Mesenchymal stem cell (in vitro differentiated cells and primary cell): Measurements from ENCODE around the gene SPATS2L.

Source experiments
- DNase-seq: peaks from one replicate; pipeline ENCODE4 v3.0.0-alpha.2; 2013
- H2AFZ ChIP-seq: one replicate; pipeline ENCODE4 v1.6.1; 2013; ENCODE audit warnings: low read depth, mild to moderate bottlenecking, control low read depth, inconsistent platforms, low read length, moderate library complexity
- H2AK5ac ChIP-seq: 2 replicates; pipeline ENCODE4 v1.6.1; 2013; ENCODE audit warnings: low read length, moderate library complexity, mild to moderate bottlenecking, inconsistent platforms; ENCODE audit not compliant: severe bottlenecking
- H2BK120ac ChIP-seq: one replicate; pipeline ENCODE4 v1.6.1; 2013; ENCODE audit warnings: low read depth, mild to moderate bottlenecking, inconsistent platforms, low read length, moderate library complexity
- H2BK12ac ChIP-seq, 2 experiments: one replicate each; pipeline ENCODE4 v1.6.1; 2013; ENCODE audit warnings: inconsistent platforms in 2 of 2, low read length in 2 of 2, mild to moderate bottlenecking in 2 of 2, moderate library complexity in 2 of 2, control low read depth in 1 of 2
- H2BK15ac ChIP-seq: one replicate; pipeline ENCODE4 v1.6.1; 2013; ENCODE audit warnings: mild to moderate bottlenecking, low read depth, inconsistent platforms; ENCODE audit not compliant: poor library complexity, severe bottlenecking
- H2BK5ac ChIP-seq: 2 replicates; pipeline ENCODE4 v1.6.1; 2013; ENCODE audit warnings: low read depth, mild to moderate bottlenecking, low read length, control low read depth, inconsistent platforms; ENCODE audit not compliant: poor library complexity, severe bottlenecking
- H3K14ac ChIP-seq, 2 experiments: one replicate each; pipeline ENCODE4 v1.6.1; 2013; ENCODE audit warnings: inconsistent platforms in 2 of 2, low read length in 2 of 2, control low read depth in 1 of 2, mild to moderate bottlenecking in 1 of 2, moderate library complexity in 1 of 2
- H3K18ac ChIP-seq, 2 experiments: one replicate each; pipeline ENCODE4 v1.6.1; 2013; ENCODE audit warnings: inconsistent platforms in 2 of 2, low read length in 2 of 2, control low read depth in 1 of 2, low read depth in 1 of 2, mild to moderate bottlenecking in 1 of 2
- H3K23ac ChIP-seq, 2 experiments: one replicate each; pipeline ENCODE4 v1.6.1; 2013; ENCODE audit warnings: inconsistent platforms in 2 of 2, low read length in 2 of 2, mild to moderate bottlenecking in 2 of 2, moderate library complexity in 2 of 2, control low read depth in 1 of 2
- H3K27ac ChIP-seq: 2 replicates; pipeline ENCODE4 v1.5.1; 2013; ENCODE audit warnings: mild to moderate bottlenecking, moderate library complexity, low read length, control low read depth, inconsistent platforms; ENCODE audit not compliant: poor library complexity, severe bottlenecking
- H3K27me3 ChIP-seq, 2 experiments: 2 replicates each; pipeline versions ENCODE4 v1.6.1 to v1.7.0; 2013; ENCODE audit warnings: low read length in 2 of 2, mild to moderate bottlenecking in 2 of 2, moderate library complexity in 2 of 2, control low read depth in 1 of 2, inconsistent platforms in 1 of 2; ENCODE audit not compliant: control insufficient read depth in 1 of 2, insufficient read depth in 1 of 2
- H3K36me3 ChIP-seq, 2 experiments: 2 replicates each; pipeline versions ENCODE4 v1.6.1 to v1.7.0; 2013; ENCODE audit warnings: low read length in 2 of 2, control low read depth in 1 of 2, inconsistent platforms in 1 of 2, low read depth in 1 of 2, mild to moderate bottlenecking in 1 of 2; ENCODE audit not compliant: insufficient read depth in 2 of 2, control insufficient read depth in 1 of 2
- H3K4ac ChIP-seq, 2 experiments: one replicate each; pipeline ENCODE4 v1.6.1; 2013; ENCODE audit warnings: inconsistent platforms in 2 of 2, low read length in 2 of 2, mild to moderate bottlenecking in 2 of 2, moderate library complexity in 2 of 2, control low read depth in 1 of 2, low read depth in 1 of 2
- H3K4me1 ChIP-seq: 2 replicates; pipeline ENCODE4 v1.6.1; 2013; ENCODE audit warnings: low read depth, low read length, control low read depth; ENCODE audit not compliant: control insufficient read depth, insufficient read depth
- H3K4me2 ChIP-seq: 2 replicates; pipeline ENCODE4 v1.6.1; 2013; ENCODE audit warnings: low read length, mild to moderate bottlenecking, inconsistent platforms; ENCODE audit not compliant: poor library complexity, severe bottlenecking
- H3K4me3 ChIP-seq, 2 experiments: 2 replicates each; pipeline versions ENCODE4 v1.5.1 to v1.7.0; 2013; ENCODE audit warnings: low read length in 2 of 2, mild to moderate bottlenecking in 2 of 2, control low read depth in 1 of 2, low read depth in 1 of 2; ENCODE audit not compliant: insufficient read depth in 1 of 2
- H3K79me1 ChIP-seq: replicated peaks from 2 replicates; pipeline ENCODE4 v1.6.1; 2013; ENCODE audit warnings: mild to moderate bottlenecking, control low read depth, low read length, inconsistent platforms; ENCODE audit not compliant: poor library complexity, severe bottlenecking
- H3K9ac ChIP-seq: 2 replicates; pipeline ENCODE4 v1.7.0; 2013; ENCODE audit warnings: mild to moderate bottlenecking, low read length, moderate library complexity
- H3K9me3 ChIP-seq: 2 replicates; pipeline ENCODE4 v1.7.0; 2013; ENCODE audit warnings: mild to moderate bottlenecking, low read length; ENCODE audit not compliant: control insufficient read depth
- H4K8ac ChIP-seq: one replicate; pipeline ENCODE4 v1.6.1; 2013; ENCODE audit warnings: inconsistent platforms, mild to moderate bottlenecking, low read length, moderate library complexity
- H4K91ac ChIP-seq: one replicate; pipeline ENCODE4 v1.6.1; 2013; ENCODE audit warnings: mild to moderate bottlenecking, low read length, inconsistent platforms
- WGBS: methylation state at CpG from one replicate; pipeline ENCODE4 v1.1.7; 2013; ENCODE audit warnings: mixed read lengths; 5-methylcytosine and 5-hydroxymethylcytosine counted together

SPATS2L gene

DNA sequence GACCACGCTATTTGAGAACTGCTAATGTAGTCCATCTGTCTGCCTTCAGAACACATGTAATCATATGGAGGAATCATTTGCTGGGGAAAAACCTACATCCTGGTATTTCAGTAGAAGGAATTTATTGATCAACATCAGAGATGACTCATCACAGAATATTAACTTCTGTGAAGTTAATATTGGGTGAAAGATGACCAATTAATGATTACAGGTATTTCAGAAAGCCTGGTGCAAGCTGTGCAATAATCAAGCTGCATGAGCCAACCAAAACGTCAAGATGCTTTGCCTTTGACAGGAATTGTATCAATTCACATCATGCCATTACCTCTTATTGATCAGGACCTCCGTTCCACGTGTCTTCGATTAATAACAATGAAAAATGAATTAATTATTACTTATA lies 9.4 kb upstream of the SPATS2L start:
- Histone ChIP-seq H3K4me3 (no peak overlapping the region), H3K4me2 (no peak overlapping the region), H3K4me1 (peaks cover 4% of the 10 kb centered on the region), H3K36me3 (no peaks in the 10 kb centered on the region), H3K27me3 (no peaks in the 10 kb centered on the region), H3K79me1 (no peaks in the 10 kb centered on the region), H3K9ac (no peak overlapping the region), H3K18ac (no peak overlapping the region), H2BK15ac (no peak overlapping the region), H4K8ac (no peak overlapping the region), H2BK5ac (no peak overlapping the region), H3K23ac (no peak overlapping the region), H3K14ac (no peak overlapping the region), H3K27ac (no peak overlapping the region), H3K9me3 (no peaks in the 10 kb centered on the region), H2BK12ac (no peak overlapping the region), H2BK120ac (no peak overlapping the region), H2AFZ (no peak overlapping the region), H4K91ac (no peak overlapping the region), H2AK5ac (peak overlapping the region; percentile 72), H3K4ac (no peak overlapping the region)
- WGBS, result 100% methylated on average over 2 of the region's 5 CpGs
- DNase-seq, result no peak

DNA sequence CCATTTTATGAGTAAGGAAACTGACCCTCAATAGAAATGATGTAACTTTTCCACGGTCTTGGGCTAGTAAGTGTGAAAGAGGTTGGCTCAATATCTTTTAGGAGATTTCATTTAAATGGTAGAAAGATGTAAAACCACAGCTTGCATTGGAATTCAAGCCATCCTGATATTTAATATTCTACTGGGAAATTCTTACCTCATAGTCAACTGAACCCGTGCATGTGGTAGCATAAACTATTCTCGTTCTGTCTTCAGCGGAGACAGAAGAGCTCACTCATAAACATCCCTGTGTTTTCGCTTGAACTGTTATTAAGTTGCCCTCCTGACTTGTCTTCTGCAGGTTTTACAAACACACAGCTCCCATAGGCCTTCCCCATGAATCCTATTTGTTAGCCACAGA lies 8.5 kb upstream of the SPATS2L start:
- H3K23ac ChIP-seq, result no peak overlapping the region
- 85% methylated on average over 5 of the region's 5 CpGs for WGBS

GRCh38 chr2:200298816-200299215 lies 7.7 kb upstream of the SPATS2L start:
- 100% methylated on average over 2 of the region's 3 CpGs for WGBS
- Histone ChIP-seq H4K91ac (no peak overlapping the region), H3K18ac (no peak overlapping the region), H3K14ac (no peak overlapping the region), H3K36me3 (no peaks in the 10 kb centered on the region), H2AFZ (no peak overlapping the region), H3K4me2 (no peak overlapping the region), H3K4ac (no peak overlapping the region), H3K9me3 (no peaks in the 10 kb centered on the region), H2BK12ac (no peak overlapping the region), H2BK120ac (no peak overlapping the region), H3K27ac (peak overlapping the region; percentile 36), H2BK5ac (no peak overlapping the region), H3K4me1 (peaks cover 7% of the 10 kb centered on the region), H3K4me3 (no peak overlapping the region), H3K27me3 (no peaks in the 10 kb centered on the region), H2BK15ac (no peak overlapping the region), H2AK5ac (peak overlapping the region; percentile 60), H4K8ac (no peak overlapping the region), H3K9ac (no peak overlapping the region), H3K23ac (no peak overlapping the region), H3K79me1 (peaks cover 1% of the 10 kb centered on the region)
- no peak for DNase-seq

More for the DNA sequence above, 8.5 kb upstream of the SPATS2L start:
- H3K14ac ChIP-seq, result no peak overlapping the region
- H3K18ac ChIP-seq, result no peak overlapping the region
- no peak overlapping the region for H3K9ac ChIP-seq
- no peaks in the 10 kb centered on the region for H3K79me1 ChIP-seq
- H2BK5ac ChIP-seq, result no peak overlapping the region
- no peaks in the 10 kb centered on the region for H3K36me3 ChIP-seq
- H3K4ac ChIP-seq, result no peak overlapping the region
- H3K4me2 ChIP-seq, result no peak overlapping the region
- H3K9me3 ChIP-seq, result no peaks in the 10 kb centered on the region
- H4K91ac ChIP-seq, result no peak overlapping the region
- H2AFZ ChIP-seq, result no peak overlapping the region
- H2BK12ac ChIP-seq, result no peak overlapping the region
- H3K4me1 ChIP-seq, result peaks cover 6% of the 10 kb centered on the region
- H2AK5ac ChIP-seq, result no peak overlapping the region
- no peak overlapping the region for H2BK120ac ChIP-seq
- DNase-seq, result no peak
- H2BK15ac ChIP-seq, result no peak overlapping the region
- H3K27ac ChIP-seq, result peak overlapping the region; percentile 67
- H3K4me3 ChIP-seq, result no peak overlapping the region
- H3K27me3 ChIP-seq, result no peaks in the 10 kb centered on the region
- no peak overlapping the region for H4K8ac ChIP-seq

DNA sequence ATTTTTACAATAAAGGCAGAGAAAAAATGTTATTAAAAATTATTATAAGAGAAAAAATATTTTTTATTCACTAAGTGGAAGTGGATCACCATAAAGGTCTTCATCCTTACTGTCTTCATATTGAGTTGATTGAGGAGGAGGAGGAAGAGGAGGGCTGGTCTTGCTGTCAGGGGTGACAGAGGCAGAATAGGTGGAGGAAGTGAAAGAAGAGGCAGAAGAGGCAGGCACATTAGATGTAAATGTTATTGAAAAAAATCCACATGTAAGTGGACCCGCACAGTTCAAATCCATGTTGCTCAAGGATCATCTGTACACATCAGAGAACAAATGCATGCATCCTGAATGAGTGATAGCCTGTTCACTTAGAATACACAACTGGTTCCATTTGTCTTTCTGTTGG lies 6.4 kb upstream of the SPATS2L start:
- Histone ChIP-seq H4K8ac (no peak overlapping the region), H4K91ac (no peak overlapping the region), H2BK15ac (no peak overlapping the region), H2BK120ac (no peak overlapping the region), H3K18ac (no peak overlapping the region), H3K4ac (no peak overlapping the region), H3K4me2 (no peak overlapping the region), H2BK12ac (no peak overlapping the region), H3K27ac (no peak overlapping the region), H2BK5ac (no peak overlapping the region), H3K9ac (no peak overlapping the region), H3K23ac (no peak overlapping the region), H2AK5ac (peak overlapping the region; percentile 39), H3K79me1 (peaks cover 1% of the 10 kb centered on the region), H3K4me3 (no peak overlapping the region), H3K27me3 (no peaks in the 10 kb centered on the region), H3K14ac (no peak overlapping the region), H2AFZ (no peak overlapping the region), H3K9me3 (no peaks in the 10 kb centered on the region), H3K36me3 (no peaks in the 10 kb centered on the region), H3K4me1 (peaks cover 7% of the 10 kb centered on the region)
- 80% methylated on average over 1 of the region's 1 CpG for WGBS
- DNase-seq, result no peak
